Activated T-helper 1 cell treated with anti-CD3 and anti-CD28 coated beads, Interleukin-2, amount 50 U/mL, for 16 hours (primary cell): Measurements from ENCODE around the gene RHOF.
"Not testable (repeated sequence)": the region's sequence is repeated elsewhere in the genome, so short reads cannot be mapped to it uniquely, and the experiment has no call there.

Experiments used
- DNase-seq, 2 donors: peaks; one replicate each; pipeline ENCODE4 v3.0.0-alpha.2; 2020; ENCODE audit warnings: low read depth in 1 of 2, low spot score in 1 of 2

Gene RHOF

GRCh38 chr12:121793838-121794533 is 498 bp upstream of the RHOF start:
- peak; percentile 90 to 95 for DNase-seq

- peak in 1 of 2 donors; percentile 47 for DNase-seq
Observed at GRCh38 chr12:121792607-121793439, 665 bp downstream of the RHOF start.

DNA sequence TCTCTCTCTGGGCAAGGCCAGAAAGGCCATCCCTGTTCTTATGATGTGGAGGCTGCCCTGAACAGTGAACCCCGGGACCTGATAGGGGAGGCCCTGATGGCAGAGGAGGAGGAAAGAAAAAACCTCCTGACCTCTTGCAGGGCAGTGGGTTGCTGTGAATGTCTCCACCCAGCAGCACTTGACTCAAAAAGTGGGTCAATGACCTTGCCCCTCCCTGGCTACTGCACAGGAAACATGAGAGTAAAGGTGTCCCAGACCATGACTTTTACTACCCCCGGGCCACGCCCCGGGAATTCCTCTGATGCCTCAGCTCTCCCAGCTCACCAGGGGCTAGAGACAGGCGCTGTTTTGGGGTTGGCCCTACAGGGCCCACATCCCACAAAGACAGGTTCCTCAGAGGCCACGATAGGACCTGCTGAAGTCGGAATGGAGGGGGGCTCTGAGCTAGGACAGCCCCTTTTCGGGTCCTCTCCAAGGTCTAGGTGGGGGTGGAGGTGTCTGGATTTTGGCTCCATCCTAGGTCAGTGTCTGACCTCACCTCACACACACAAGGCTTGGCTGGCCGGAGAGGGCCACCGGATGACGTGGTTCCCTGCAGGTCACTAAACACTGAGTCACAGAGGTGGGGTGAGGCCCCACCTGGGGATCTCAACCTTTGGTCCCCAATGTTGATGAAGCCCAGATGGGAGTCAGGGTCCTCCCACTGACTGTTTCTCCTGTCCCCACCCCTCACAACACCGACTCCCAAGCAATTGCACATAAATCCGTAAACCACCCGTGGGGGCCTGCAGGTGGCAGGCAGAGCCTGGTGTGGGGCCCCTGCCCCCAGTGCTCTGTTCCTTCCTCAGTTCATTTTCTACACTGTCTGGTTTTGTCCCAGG is 1.6 kb downstream of the RHOF start:
- no peak for DNase-seq

DNA sequence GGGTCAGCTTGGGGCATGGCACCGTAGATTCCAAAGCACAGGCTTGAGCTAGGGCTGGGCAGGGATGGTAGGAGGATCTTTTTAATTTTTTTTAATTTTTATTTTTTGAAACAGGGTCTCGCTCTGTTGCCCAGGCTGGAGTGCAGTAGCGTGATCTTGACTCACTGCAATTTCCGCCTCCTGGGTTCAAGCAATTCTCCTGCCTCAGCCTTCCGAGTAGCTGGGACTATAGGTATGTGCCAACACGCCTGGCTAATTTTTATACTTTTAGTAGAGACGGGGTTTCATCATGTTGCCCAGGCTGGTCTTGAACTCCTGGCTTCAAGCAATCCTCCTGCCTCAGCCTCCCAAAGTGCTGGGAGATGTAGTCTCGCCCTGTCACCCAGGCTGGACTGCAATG is 2.7 kb downstream of the RHOF start:
- not testable (repeated sequence) for DNase-seq

DNA sequence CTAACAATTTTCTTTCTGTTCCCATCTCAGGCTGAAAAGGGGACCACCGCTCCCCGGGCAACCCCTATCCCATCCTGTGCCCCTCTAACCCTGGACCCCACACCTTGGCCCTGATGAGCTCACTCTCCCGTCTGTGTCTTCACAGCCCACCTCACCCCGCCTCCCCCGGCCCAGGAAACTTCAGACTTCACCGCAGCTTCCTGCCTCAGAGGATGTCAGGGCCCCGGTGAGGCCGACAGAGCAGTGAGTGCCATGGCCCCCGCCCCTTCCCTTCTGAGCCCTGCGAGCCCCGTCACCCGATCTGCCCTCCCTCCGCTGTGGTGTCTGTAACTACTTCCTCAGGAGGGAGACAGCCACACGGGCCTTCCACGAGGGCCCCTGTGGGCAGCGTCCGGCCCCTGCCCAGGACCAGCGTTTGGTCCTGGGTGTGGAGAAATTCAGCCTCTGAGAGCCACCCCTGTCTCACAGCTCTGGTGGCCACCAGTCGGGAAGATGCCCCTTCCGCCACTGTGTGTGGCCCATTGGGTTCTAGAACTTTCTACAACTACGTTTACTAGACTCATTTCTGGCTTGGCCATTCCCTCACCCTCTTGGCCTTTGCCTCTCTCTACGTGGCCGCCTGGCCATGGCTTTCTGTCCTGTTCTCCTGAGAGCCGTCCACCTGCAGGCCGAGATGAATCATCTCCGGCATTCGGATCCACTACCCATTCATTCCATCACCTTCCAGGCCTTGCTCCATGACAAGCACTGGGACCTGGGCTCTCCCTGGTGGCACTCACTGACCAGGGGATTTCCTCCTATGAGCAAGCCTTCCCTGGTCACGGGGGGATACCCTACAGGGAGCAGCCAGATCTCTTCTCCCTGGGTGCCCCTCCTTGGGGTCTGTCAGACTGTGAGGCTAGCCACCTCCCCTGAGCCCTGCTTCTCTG is 3.4 kb downstream of the RHOF start:
- DNase-seq: peak; percentile 89 to 90

DNA sequence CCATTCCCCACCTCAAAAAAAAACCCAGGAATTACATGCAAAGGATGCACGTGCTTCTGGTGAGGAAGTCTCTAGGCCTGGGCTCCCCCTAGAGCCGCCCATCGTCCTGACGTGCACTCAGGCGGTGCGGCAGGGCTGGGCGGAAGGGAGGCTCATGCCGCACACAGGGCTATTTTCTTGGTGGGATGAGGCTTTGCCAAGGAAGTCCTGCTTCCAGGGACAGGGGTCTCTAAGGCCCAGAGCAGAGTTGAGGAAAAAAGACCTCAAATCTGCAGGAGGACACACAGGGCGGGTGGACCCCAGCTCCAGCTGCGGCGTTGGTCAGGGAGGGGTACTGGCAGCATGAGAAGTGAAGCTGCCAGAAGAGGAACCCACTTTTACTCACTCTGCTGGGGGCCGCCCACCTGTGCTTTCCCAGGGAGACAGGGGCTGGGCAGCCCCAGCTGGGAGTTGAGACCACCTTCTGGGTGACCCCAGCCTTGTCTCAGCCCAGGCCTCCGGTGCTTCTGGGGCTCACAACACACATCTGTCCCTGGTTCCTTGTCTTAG is 4.2 kb downstream of the RHOF start:
- no peak for DNase-seq

DNA sequence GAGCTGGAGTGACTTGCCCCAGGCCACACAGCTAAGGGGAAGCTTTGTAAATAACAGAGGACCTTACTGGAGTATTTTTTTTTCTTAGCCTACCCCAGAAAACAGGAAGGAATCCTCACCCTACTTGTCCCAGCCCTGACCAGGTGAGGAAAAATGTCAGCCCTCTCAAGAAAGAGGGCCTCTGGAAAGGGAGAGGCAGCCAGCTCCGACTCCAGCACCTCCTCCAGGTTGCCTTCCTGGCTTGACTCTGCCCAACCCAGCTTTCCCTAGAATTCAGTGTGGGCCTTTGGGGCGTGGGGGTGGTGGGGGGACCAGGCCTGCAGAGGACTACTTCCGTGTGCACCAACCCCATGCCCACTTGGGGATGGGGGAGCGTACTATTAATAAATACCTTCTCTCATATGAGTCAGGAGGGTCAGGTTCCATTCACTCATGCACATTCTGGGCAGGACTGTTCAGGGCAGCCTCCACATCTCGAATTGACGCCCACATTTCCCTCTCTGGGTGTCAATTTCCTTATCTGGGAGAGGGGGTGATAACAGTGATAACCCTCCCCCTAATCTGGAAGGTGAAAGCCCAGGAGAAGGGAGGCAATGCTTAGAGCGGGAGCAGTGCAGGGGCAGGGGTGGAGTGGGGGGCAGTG is 5.2 kb downstream of the RHOF start:
- DNase-seq: no peak

- no peak for DNase-seq
Observed at GRCh38 chr12:121787063-121788025, 6.1 kb downstream of the RHOF start.

- no peak for DNase-seq
Observed at GRCh38 chr12:121786440-121786825, 7.1 kb downstream of the RHOF start.

DNA sequence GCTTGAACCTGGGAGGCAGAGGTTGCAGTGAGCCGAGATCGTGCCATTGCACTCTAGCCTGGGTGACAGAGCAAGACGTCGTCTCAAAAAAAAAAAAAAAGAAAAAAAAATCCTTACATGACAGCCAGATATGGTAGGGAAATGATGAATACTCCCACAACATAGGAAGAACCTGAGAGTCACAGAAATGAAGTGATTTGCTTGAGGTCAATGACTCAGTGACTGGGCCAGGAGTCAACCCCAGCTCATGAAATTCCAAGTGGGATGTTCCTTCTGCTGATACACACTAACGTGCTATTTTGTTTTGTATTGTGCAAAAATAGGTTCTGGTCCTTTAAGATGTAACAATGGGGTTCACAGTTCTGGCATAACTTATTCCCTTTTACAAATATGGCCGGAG is 9.0 kb downstream of the RHOF start:
- DNase-seq: no peak

DNA sequence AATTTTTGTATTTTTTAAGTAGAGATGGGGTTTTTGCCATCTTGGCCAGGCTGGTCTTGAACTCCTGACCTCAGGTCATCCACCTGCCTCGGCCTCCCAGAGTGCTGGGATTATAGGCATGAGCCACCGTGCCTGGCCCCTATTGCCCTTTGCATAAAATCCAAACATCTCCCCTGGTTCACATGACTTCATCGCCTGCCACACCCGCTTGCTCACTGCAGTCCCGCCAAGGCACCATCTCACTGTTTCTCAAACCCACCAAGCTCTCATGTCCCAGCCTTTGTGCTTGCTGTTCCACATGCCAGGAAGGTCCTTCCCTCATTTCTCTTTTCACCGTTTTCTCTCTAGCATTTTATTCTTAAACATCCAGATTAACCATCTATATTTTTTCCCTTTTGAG is 9.7 kb downstream of the RHOF start:
- DNase-seq: no peak

DNA sequence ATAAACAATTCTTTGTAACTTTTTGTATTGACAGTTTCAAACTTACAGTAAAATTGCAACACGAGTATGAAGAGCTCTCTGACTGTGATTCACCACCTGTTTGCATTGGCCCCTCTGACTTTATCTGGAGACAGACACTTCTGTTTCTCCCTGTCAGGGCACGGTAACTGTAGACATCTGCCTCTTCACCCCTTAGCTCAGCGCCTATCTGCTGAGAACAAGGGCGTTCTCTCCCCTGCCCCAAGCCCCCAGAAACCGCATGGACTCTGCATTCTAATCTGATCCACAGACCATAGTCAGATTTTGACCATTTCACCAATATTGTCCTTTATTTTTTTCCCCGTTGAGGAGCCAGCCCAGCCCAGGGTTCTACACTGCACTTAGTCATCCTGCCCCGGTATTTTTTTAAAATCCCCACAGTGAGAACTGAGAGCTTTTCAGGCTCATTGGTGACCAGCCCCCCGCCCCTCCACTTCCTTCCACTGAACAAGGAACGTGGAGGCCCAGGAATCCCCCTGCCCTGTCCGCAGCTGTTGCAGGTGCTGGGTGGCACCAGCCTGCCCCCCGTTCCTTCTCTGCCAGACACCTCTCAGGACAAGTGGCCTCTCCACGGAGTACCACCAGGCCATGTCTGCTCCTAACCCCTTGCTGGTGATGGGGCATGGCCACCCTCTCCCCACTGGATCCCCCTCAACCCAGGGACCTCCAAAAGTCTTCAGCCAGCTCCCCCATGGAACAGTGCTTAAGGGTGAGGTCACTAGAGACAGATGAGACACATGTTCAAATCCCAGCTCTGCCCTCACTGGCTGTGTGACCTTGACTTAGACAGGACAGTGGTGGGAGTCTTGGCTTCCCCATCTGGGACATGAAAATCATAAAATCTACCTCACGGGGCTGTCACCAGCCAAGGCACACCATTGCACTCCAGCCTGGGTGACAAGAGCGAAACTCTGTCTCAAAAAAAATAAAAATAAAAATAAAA is 11.2 kb downstream of the RHOF start:
- no peak for DNase-seq

GRCh38 chr12:121781484-121781997 is 11.9 kb downstream of the RHOF start:
- DNase-seq: no peak

- DNase-seq: no peak
Observed at GRCh38 chr12:121780429-121780828, 13.1 kb downstream of the RHOF start.

DNA sequence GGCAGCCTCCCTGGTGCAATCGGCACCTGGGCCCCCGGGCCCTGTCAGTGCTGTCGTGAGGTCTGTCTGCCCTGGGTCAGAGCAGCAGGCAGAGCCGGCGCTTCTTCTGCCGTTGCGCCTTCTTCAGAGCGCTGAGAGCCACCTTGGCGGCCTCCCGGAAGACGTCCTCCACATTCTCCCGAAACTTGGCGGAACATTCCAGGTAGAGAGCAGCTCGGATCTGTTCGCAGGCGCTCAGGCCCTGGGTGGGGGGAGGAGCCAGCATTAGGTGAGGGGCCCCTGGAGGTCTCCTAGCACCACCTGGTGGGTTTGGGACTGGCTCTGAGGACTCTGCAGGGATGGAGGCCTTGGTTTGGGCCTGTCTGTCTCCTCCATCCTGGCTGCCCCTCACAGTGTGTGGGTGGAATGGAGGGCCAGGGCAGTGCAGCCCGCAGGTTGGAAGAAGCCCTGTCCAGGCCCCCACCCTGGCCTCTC is 14.0 kb downstream of the RHOF start:
- DNase-seq: no peak

- no peak for DNase-seq
Observed at GRCh38 chr12:121778567-121779421, 14.7 kb downstream of the RHOF start.
